Lower lobe of right lung (tissue), 2 donors: ENCODE measurements around the gene ABI3BP. TPM values are rescaled to one million over a fixed set of nuclear protein-coding genes. Genes with fewer than 3 reads are reported as not detected.

ENCODE experiments used
- ATAC-seq, 2 donors: fragments of 200-7000 bp; cut with Tn5 transposase; one replicate each; pipeline ENCODE4 v1.9.1; 2020 to 2022; ENCODE audit warnings: mild to moderate bottlenecking in 2 of 2, moderate library complexity in 2 of 2
- DNase-seq: peaks from one replicate; pipeline ENCODE4 v3.0.0-alpha.2; 2020
- H3K27ac ChIP-seq: fragments of 200-600 bp; one replicate; pipeline ENCODE4 v1.8.0; 2022
- H3K27me3 ChIP-seq: fragments of 200-600 bp; one replicate; pipeline ENCODE4 v1.8.0; 2022; ENCODE audit warnings: low read depth
- H3K36me3 ChIP-seq: fragments of 200-600 bp; one replicate; pipeline ENCODE4 v1.8.0; 2022; ENCODE audit warnings: mild to moderate bottlenecking
- H3K4me1 ChIP-seq: fragments of 200-600 bp; one replicate; pipeline ENCODE4 v1.8.0; 2022
- H3K4me3 ChIP-seq: fragments of 200-600 bp; one replicate; pipeline ENCODE4 v1.8.0; 2022; ENCODE audit warnings: mild to moderate bottlenecking
- H3K9me3 ChIP-seq: fragments of 200-600 bp; one replicate; pipeline ENCODE4 v1.8.0; 2022
- CTCF ChIP-seq: fragments of 200-600 bp; IDR thresholded peaks from one replicate; pipeline ENCODE4 v1.8.0; 2022; ENCODE audit warnings: antibody characterized with exemption, mild to moderate bottlenecking
- intact Hi-C: fragments of 100-400 bp; cut with DNase I; formaldehyde crosslinking; loops from one replicate; pipeline ENCODE4 v1.11.0; 2022
- total RNA-seq: library from RNA; stranded (reverse); fragmentation: NEBNext Ultra II Directional; extraction: Animal tissue kit (Norgen Biotek cat#: 25700); gene quantifications from one replicate; pipeline ENCODE4 v1.2.1, GENCODE V29; 2021
- donor health status: DM: no; HTN: yes; CAD: no; lungs with severe emphysema.

Gene ABI3BP
- total RNA-seq, 1 donor from 2014 or later = 108 TPM

- no peak overlapping the region for H3K4me3 ChIP-seq
- DNase-seq = no peak
- H3K27me3 ChIP-seq = no peaks in the 10 kb centered on the region
- H3K4me1 ChIP-seq = peaks cover 8% of the 10 kb centered on the region
- no peak for ATAC-seq
- no peak for TF ChIP-seq CTCF
- no peaks in the 10 kb centered on the region for H3K36me3 ChIP-seq
- no peaks in the 10 kb centered on the region for H3K9me3 ChIP-seq
- no peak overlapping the region for H3K27ac ChIP-seq
- intact Hi-C loops = no loop called here
These were observed 17.5 kb downstream of the ABI3BP start for GRCh38 chr3:100975714-100976113.

- Histone ChIP-seq H3K4me1 (peaks cover 12% of the 10 kb centered on the region), H3K4me3 (no peak overlapping the region), H3K27me3 (no peaks in the 10 kb centered on the region), H3K9me3 (no peaks in the 10 kb centered on the region), H3K36me3 (no peaks in the 10 kb centered on the region), H3K27ac (no peak overlapping the region)
- DNase-seq (no peak), ATAC-seq (no peak)
- no peak for TF ChIP-seq CTCF
- intact Hi-C loops = no loop called here
These were observed 19.6 kb downstream of the ABI3BP start for GRCh38 chr3:100973594-100973993.

- no peaks in the 10 kb centered on the region for H3K9me3 ChIP-seq
- H3K36me3 ChIP-seq = no peaks in the 10 kb centered on the region
- DNase-seq (no peak), ATAC-seq (peak; percentile 65 to 85)
- H3K4me3 ChIP-seq = no peak overlapping the region
- no peak overlapping the region for H3K27ac ChIP-seq
- H3K27me3 ChIP-seq = no peaks in the 10 kb centered on the region
- intact Hi-C loops = no loop called here
- H3K4me1 ChIP-seq = peaks cover 12% of the 10 kb centered on the region
- no peak for TF ChIP-seq CTCF
These were observed 20.4 kb downstream of the ABI3BP start for GRCh38 chr3:100972867-100973266.

- no peak for TF ChIP-seq CTCF
- no peak for ATAC-seq
- intact Hi-C loops = no loop called here
- Histone ChIP-seq H3K27ac (no peak overlapping the region), H3K4me3 (no peak overlapping the region), H3K4me1 (peaks cover 12% of the 10 kb centered on the region), H3K9me3 (no peaks in the 10 kb centered on the region), H3K36me3 (no peaks in the 10 kb centered on the region), H3K27me3 (no peaks in the 10 kb centered on the region)
- DNase-seq = no peak
These were observed 20.8 kb downstream of the ABI3BP start for GRCh38 chr3:100972301-100972844.

- no peak for DNase-seq
- H3K27ac ChIP-seq = peak overlapping the region; percentile 34
- no peak overlapping the region for H3K4me3 ChIP-seq
- intact Hi-C loops = no loop called here
- peak in 1 of 2 donors; percentile 36 for ATAC-seq
- H3K36me3 ChIP-seq = no peaks in the 10 kb centered on the region
- peaks cover 12% of the 10 kb centered on the region for H3K4me1 ChIP-seq
- H3K27me3 ChIP-seq = no peaks in the 10 kb centered on the region
- no peaks in the 10 kb centered on the region for H3K9me3 ChIP-seq
- TF ChIP-seq CTCF = no peak
These were observed 21.4 kb downstream of the ABI3BP start for GRCh38 chr3:100971798-100972197.
